Activated naive CD4-positive, alpha-beta T cell treated with anti-CD3 and anti-CD28 coated beads, Interleukin-2, amount 50 U/mL, for 16 hours (primary cell): Measurements from ENCODE around the gene CASK.
"Not testable (repeated sequence)": the region's sequence is repeated elsewhere in the genome, so short reads cannot be mapped to it uniquely, and the experiment has no call there.

Experiments
- DNase-seq: peaks from one replicate; pipeline ENCODE4 v3.0.0-alpha.2; 2020

Gene CASK

GRCh38 chrX:41688156-41688555, 235.2 kb downstream of the CASK start:
- DNase-seq = no peak

GRCh38 chrX:41686788-41687187, 236.6 kb downstream of the CASK start:
- no peak for DNase-seq

- DNase-seq = no peak
Observed at GRCh38 chrX:41684940-41685339, 238.4 kb downstream of the CASK start.

- DNase-seq = no peak
Observed at GRCh38 chrX:41684138-41684537, 239.2 kb downstream of the CASK start.

GRCh38 chrX:41677183-41678060, 245.9 kb downstream of the CASK start:
- DNase-seq = no peak

- not testable (repeated sequence) for DNase-seq
Observed at GRCh38 chrX:41676361-41676760, 247.0 kb downstream of the CASK start.

- no peak for DNase-seq
Observed at GRCh38 chrX:41672643-41673042, 250.7 kb downstream of the CASK start.

- no peak for DNase-seq
Observed at GRCh38 chrX:41671082-41671481, 252.3 kb downstream of the CASK start.

- no peak for DNase-seq
Observed at GRCh38 chrX:41670112-41670511, 253.2 kb downstream of the CASK start.

- no peak for DNase-seq
Observed at GRCh38 chrX:41667631-41668030, 255.7 kb downstream of the CASK start.

GRCh38 chrX:41666251-41666650, 257.1 kb downstream of the CASK start:
- DNase-seq = no peak

- no peak for DNase-seq
Observed at GRCh38 chrX:41665686-41666085, 257.7 kb downstream of the CASK start.

GRCh38 chrX:41664908-41665307, 258.4 kb downstream of the CASK start:
- no peak for DNase-seq

GRCh38 chrX:41664375-41664901, 258.9 kb downstream of the CASK start:
- no peak for DNase-seq

- DNase-seq = no peak
Observed at GRCh38 chrX:41661366-41662095, 261.8 kb downstream of the CASK start.

GRCh38 chrX:41655631-41656030, 267.7 kb downstream of the CASK start:
- DNase-seq = no peak

- DNase-seq = no peak
Observed at GRCh38 chrX:41655101-41655500, 268.3 kb downstream of the CASK start.

GRCh38 chrX:41653125-41653524, 270.2 kb downstream of the CASK start:
- no peak for DNase-seq

GRCh38 chrX:41646201-41646600, 277.2 kb downstream of the CASK start:
- not testable (repeated sequence) for DNase-seq

- DNase-seq = no peak
Observed at GRCh38 chrX:41634284-41634683, 289.1 kb downstream of the CASK start.

GRCh38 chrX:41630091-41630490, 293.3 kb downstream of the CASK start:
- no peak for DNase-seq

- DNase-seq = no peak
Observed at GRCh38 chrX:41629539-41629938, 293.8 kb downstream of the CASK start.

GRCh38 chrX:41621222-41621723, 302.1 kb downstream of the CASK start:
- DNase-seq = no peak

- DNase-seq = no peak
Observed at GRCh38 chrX:41619221-41619620, 304.1 kb downstream of the CASK start.
